Measurements from ENCODE around the gene SUSD6. TPM values are rescaled to one million over a fixed set of nuclear protein-coding genes. Genes with fewer than 3 reads are reported as not detected.
A peak's percentile ranks its signal among the peaks of the same experiment; 100 is the strongest.

The SUSD6 gene
- total and polyA plus RNA-seq, 9 of the 15 experiments (the other 6 are each of a cell fraction or from before 2014, with no cell fraction given): 2.9 to 20.7 (median 5.6) TPM

- TF ChIP-seq HNRNPL (IDR thresholded peaks at IDR 0.05; ENCODE audit: low read depth, low read length) (0 out of 2 replicates have a peak, but pooled peaks have one; percentile 23), ZNF282 (CRISPR knock-in tag; IDR thresholded peaks at IDR 0.05) (no peak), NELFE (IDR thresholded peaks at IDR 0.05; ENCODE audit: insufficient read depth, insufficient read length) (no peak), CBX8 (IDR thresholded peaks at IDR 0.05; ENCODE audit: borderline replicate concordance, extremely low read depth, low read depth, low read length, poor library complexity, severe bottlenecking) (no peak), ZC3H4 (CRISPR knock-in tag; IDR thresholded peaks at IDR 0.05; ENCODE audit: borderline replicate concordance) (no peak), TRIM24 (IDR thresholded peaks at IDR 0.05) (no peak), GATAD2B (IDR thresholded peaks at IDR 0.05; ENCODE audit: borderline replicate concordance) (0 out of 2 replicates have a peak, but pooled peaks have one; percentile 29), KLF13 (tag; IDR thresholded peaks at IDR 0.05; ENCODE audit: borderline replicate concordance, low read depth) (peak; percentile 29; the same call in 1 of the 2 replicates), ZNF263 (CRISPR knock-in tag; IDR thresholded peaks at IDR 0.05; ENCODE audit: borderline replicate concordance) (peak; percentile 60; the same call in 1 of the 2 replicates), TARDBP (IDR thresholded peaks at IDR 0.05) (peak; percentile 65; the same call in 1 of the 2 replicates), SAFB (IDR thresholded peaks at IDR 0.05; ENCODE audit: borderline replicate concordance, low read depth, low read length) (peak; percentile 76), MTA2 (IDR thresholded peaks at IDR 0.05; ENCODE audit: low read depth) (no peak), ZNF740 (CRISPR knock-in tag; IDR thresholded peaks at IDR 0.05) (0 out of 2 replicates have a peak, but pooled peaks have one; percentile 49), ZNF740 (tag; IDR thresholded peaks at IDR 0.05) (no peak), TOE1 (IDR thresholded peaks at IDR 0.05; ENCODE audit: borderline replicate concordance) (0 out of 2 replicates have a peak, but pooled peaks have one; percentile 34), TOE1 (CRISPR knock-in tag; IDR thresholded peaks at IDR 0.05; ENCODE audit: borderline replicate concordance, low read depth) (no peak), TAF1 (IDR thresholded peaks at IDR 0.05; ENCODE audit: control insufficient read depth, extremely low read depth, insufficient read depth, low read length, severe bottlenecking) (no peak), TCFL5 (CRISPR knock-in tag; conservative IDR thresholded peaks at IDR 0.05) (no peak), NONO (IDR thresholded peaks at IDR 0.05; ENCODE audit: low read depth in 2 of 2, low read length in 1 of 2) (peak in 1 of 2 experiments; percentile 38; a peak in 1 of 4 replicates), DEAF1 (CRISPR knock-in tag; IDR thresholded peaks at IDR 0.05) (peak; percentile 93), ATF1 (CRISPR knock-in tag; IDR thresholded peaks at IDR 0.05) (no peak), ATF1 (tag; IDR thresholded peaks at IDR 0.05) (0 out of 2 replicates have a peak, but pooled peaks have one; percentile 11), DDX20 (tag; IDR thresholded peaks at IDR 0.05; ENCODE audit: low read depth) (no peak)
These were observed 115.5 kb downstream of the SUSD6 start (continued) for GRCh38 chr14:69726761-69727511.
